ENCODE data around the gene SSH2. TPM values are rescaled to one million over a fixed set of nuclear protein-coding genes. Genes with fewer than 3 reads are reported as not detected.
"Not testable (repeated sequence)": the region's sequence is repeated elsewhere in the genome, so short reads cannot be mapped to it uniquely, and the experiment has no call there.

Gene SSH2
- total RNA-seq, 2 experiments from 2014 or later, result 39.4 to 73.9 TPM

DNA sequence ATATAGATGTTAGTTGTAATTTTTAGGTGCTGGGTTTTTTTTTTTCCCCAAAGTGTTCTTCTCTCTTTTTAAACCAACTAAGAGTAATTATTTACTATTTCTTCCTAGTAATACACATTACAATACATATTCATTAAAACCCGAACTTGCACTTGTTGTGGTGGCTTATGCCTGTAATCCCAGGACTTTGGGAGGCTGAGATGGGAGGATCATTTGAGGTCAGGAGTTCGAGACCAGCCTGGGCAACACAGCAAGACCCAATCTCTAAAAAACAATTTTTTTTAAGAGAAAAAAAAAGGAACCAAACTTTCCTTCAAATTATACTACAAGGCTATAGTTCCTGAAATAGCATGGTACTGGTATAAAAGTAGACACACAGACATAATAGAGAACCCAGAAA is 15.3 kb upstream of the SSH2 start:
- H3K27ac ChIP-seq (ENCODE audit: low read depth, low read length, poor library complexity, severe bottlenecking), result no peak overlapping the region
- no peaks in the 10 kb centered on the region for H4K20me1 ChIP-seq (ENCODE audit: insufficient read depth, low read length)
- ChIA-PET POLR2A (interaction anchor here (0.7 kb wide), 1 partner anchor 102 kb away, joined by 3 read pairs; no protein-coding TSS in a partner anchor), CTCF (ENCODE audit: unreplicated experiment) (no interaction called here)
- intact Hi-C loops (cut with micrococcal nuclease; ENCODE audit: unreplicated experiment), result no loop called here
- peaks cover 12% of the 10 kb centered on the region for H3K4me1 ChIP-seq (ENCODE audit: insufficient read depth, low read length, poor library complexity, severe bottlenecking)
- H3K4me3 ChIP-seq (ENCODE audit: low read depth, low read length, poor library complexity, severe bottlenecking), result no peak overlapping the region
- no peaks in the 10 kb centered on the region for H3K36me3 ChIP-seq (ENCODE audit: insufficient read depth, low read length)
- no peaks in the 10 kb centered on the region for H3K9me2 ChIP-seq (ENCODE audit: insufficient read depth, low read length)
- H3K4me2 ChIP-seq (ENCODE audit: low read length), result no peak overlapping the region
- BruUV-seq (replicated peaks), result no TSS peak
- DNase-seq (ENCODE audit: low spot score), result no peak
- H3K9me3 ChIP-seq (ENCODE audit: low read length), result no peaks in the 10 kb centered on the region
- no peak overlapping the region for H2AFZ ChIP-seq (ENCODE audit: low read length)
- H3K79me2 ChIP-seq (ENCODE audit: insufficient read depth, low read depth, low read length), result no peaks in the 10 kb centered on the region
- TF ChIP-seq EZH2phosphoT487 (IDR thresholded peaks at IDR 0.05; ENCODE audit: borderline replicate concordance, low read depth, low read length), result no peak
- TF ChIP-seq, protein P1, sequence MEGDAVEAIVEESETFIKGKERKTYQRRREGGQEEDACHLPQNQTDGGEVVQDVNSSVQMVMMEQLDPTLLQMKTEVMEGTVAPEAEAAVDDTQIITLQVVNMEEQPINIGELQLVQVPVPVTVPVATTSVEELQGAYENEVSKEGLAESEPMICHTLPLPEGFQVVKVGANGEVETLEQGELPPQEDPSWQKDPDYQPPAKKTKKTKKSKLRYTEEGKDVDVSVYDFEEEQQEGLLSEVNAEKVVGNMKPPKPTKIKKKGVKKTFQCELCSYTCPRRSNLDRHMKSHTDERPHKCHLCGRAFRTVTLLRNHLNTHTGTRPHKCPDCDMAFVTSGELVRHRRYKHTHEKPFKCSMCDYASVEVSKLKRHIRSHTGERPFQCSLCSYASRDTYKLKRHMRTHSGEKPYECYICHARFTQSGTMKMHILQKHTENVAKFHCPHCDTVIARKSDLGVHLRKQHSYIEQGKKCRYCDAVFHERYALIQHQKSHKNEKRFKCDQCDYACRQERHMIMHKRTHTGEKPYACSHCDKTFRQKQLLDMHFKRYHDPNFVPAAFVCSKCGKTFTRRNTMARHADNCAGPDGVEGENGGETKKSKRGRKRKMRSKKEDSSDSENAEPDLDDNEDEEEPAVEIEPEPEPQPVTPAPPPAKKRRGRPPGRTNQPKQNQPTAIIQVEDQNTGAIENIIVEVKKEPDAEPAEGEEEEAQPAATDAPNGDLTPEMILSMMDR (conservative IDR thresholded peaks at IDR 0.05; ENCODE audit: low read length), result no peak

DNA sequence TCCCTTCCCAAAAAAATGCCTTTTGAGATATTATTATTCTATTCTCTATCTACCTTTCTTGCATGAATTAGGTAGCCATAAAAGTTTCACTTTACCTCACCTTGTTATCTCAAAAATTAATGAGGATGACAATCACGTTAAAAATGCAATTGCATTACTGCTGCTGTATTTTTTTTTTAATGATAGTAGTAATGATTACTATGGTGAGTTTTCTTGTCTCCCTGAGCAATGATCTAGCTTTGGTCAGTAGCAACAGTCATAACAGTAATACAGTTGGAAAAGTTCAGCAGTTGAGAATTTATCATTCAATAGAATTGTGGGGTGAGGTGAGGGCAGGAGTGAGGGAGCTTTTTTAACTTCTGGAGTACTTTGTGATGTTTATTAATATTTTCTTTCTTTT is 11.3 kb upstream of the SSH2 start, which contains the start of gene EFCAB5:
Gene EFCAB5 (plus strand): TSS at position 301 of the 400 bp plus-strand sequence. CDS start 163 bp downstream, outside the sequence.
- no peaks in the 10 kb centered on the region for H3K4me1 ChIP-seq (ENCODE audit: insufficient read depth, low read length, poor library complexity, severe bottlenecking)
- H3K4me3 ChIP-seq (ENCODE audit: low read depth, low read length, poor library complexity, severe bottlenecking), result no peak within 1 kb of the TSS
- no peaks in the 10 kb centered on the region for H3K9me2 ChIP-seq (ENCODE audit: insufficient read depth, low read length)
- no peak within 1 kb of the TSS for H3K4me2 ChIP-seq (ENCODE audit: low read length)
- no peaks in the 10 kb centered on the region for H3K36me3 ChIP-seq (ENCODE audit: insufficient read depth, low read length)
- H3K79me2 ChIP-seq (ENCODE audit: insufficient read depth, low read depth, low read length), result no peaks in the 10 kb centered on the region
- DNase-seq (ENCODE audit: low spot score), result no peak
- H3K9me3 ChIP-seq (ENCODE audit: low read length), result no peaks in the 10 kb centered on the region
- H4K20me1 ChIP-seq (ENCODE audit: insufficient read depth, low read length), result no peaks in the 10 kb centered on the region
- TF ChIP-seq, protein P1 (conservative IDR thresholded peaks at IDR 0.05; ENCODE audit: low read length), result no peak
- no peak for TF ChIP-seq EZH2phosphoT487 (IDR thresholded peaks at IDR 0.05; ENCODE audit: borderline replicate concordance, low read depth, low read length)
- BruUV-seq (replicated peaks), result no TSS peak
- CTCF ChIA-PET (ENCODE audit: unreplicated experiment), result no interaction called here
- H3K27ac ChIP-seq (ENCODE audit: low read depth, low read length, poor library complexity, severe bottlenecking), result no peak within 1 kb of the TSS
- H2AFZ ChIP-seq (ENCODE audit: low read length), result no peak within 1 kb of the TSS
- POLR2A ChIA-PET, result interaction anchor here (1.4 kb wide), 1 partner anchor 10 kb away, joined by 8 read pairs; no protein-coding TSS in a partner anchor
- intact Hi-C loops (cut with micrococcal nuclease; ENCODE audit: unreplicated experiment), result no loop called here

DNA sequence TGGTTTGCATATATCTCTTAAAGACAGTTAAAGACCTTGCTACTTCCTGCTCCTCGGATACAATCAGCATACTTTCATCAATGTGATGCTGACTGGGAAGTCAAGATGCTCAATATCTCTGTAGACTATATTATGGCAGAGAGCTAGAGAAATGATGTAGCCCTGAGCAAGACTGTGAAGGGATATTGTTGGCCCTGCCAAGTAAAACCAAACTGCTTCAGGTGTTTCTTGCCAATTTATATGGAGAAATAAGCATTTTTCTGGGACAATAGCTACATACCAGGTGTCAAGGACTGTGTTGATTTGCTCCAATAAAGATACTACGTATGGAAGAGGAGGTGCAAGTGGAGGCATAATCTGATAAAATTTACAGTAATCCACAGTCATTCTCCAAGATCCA is 6.7 kb upstream of the SSH2 start:
- no peak overlapping the region for H3K4me2 ChIP-seq (ENCODE audit: low read length)
- no peaks in the 10 kb centered on the region for H3K36me3 ChIP-seq (ENCODE audit: insufficient read depth, low read length)
- no peak overlapping the region for H2AFZ ChIP-seq (ENCODE audit: low read length)
- intact Hi-C loops (cut with micrococcal nuclease; ENCODE audit: unreplicated experiment), result no loop called here
- no peaks in the 10 kb centered on the region for H3K9me3 ChIP-seq (ENCODE audit: low read length)
- peaks cover 4% of the 10 kb centered on the region for H3K4me1 ChIP-seq (ENCODE audit: insufficient read depth, low read length, poor library complexity, severe bottlenecking)
- H3K9me2 ChIP-seq (ENCODE audit: insufficient read depth, low read length), result no peaks in the 10 kb centered on the region
- TF ChIP-seq, protein P1 (conservative IDR thresholded peaks at IDR 0.05; ENCODE audit: low read length), result no peak
- TF ChIP-seq EZH2phosphoT487 (IDR thresholded peaks at IDR 0.05; ENCODE audit: borderline replicate concordance, low read depth, low read length), result no peak
- no peaks in the 10 kb centered on the region for H3K79me2 ChIP-seq (ENCODE audit: insufficient read depth, low read depth, low read length)
- ChIA-PET POLR2A (interaction anchor here (0.6 to 0.9 kb wide), 2 partner anchors 66 to 77 kb away, joined by 3 to 4 read pairs; no protein-coding TSS in a partner anchor), CTCF (ENCODE audit: unreplicated experiment) (no interaction called here)
- H3K27ac ChIP-seq (ENCODE audit: low read depth, low read length, poor library complexity, severe bottlenecking), result no peak overlapping the region
- BruUV-seq (replicated peaks), result no TSS peak
- H3K4me3 ChIP-seq (ENCODE audit: low read depth, low read length, poor library complexity, severe bottlenecking), result no peak overlapping the region
- H4K20me1 ChIP-seq (ENCODE audit: insufficient read depth, low read length), result no peaks in the 10 kb centered on the region
- DNase-seq (ENCODE audit: low spot score), result no peak

DNA sequence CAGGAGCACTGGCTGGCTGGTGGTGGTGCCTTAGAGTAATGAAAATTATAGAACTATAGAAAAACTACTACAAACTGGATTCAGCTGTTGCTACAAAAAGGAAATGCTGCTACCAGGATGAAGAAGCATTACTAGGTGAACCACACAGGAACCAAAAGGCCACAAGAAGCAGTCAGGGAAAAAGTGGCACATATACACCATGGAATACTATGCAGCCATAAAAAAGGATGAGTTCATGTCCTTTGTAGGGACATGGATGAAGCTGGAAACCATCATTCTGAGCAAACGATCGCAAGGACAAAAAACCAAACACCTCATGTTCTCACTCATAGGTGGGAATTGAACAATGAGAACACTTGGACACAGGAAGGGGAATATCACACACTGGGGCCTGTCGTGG is 5.9 kb upstream of the SSH2 start:
- H3K79me2 ChIP-seq (ENCODE audit: insufficient read depth, low read depth, low read length); H3K4me3 ChIP-seq (ENCODE audit: low read depth, low read length, poor library complexity, severe bottlenecking); H3K4me1 ChIP-seq (ENCODE audit: insufficient read depth, low read length, poor library complexity, severe bottlenecking); H4K20me1 ChIP-seq (ENCODE audit: insufficient read depth, low read length); H3K27ac ChIP-seq (ENCODE audit: low read depth, low read length, poor library complexity, severe bottlenecking); H3K4me2 ChIP-seq (ENCODE audit: low read length); BruUV-seq (replicated peaks); H3K36me3 ChIP-seq (ENCODE audit: insufficient read depth, low read length); DNase-seq (ENCODE audit: low spot score); H3K9me2 ChIP-seq (ENCODE audit: insufficient read depth, low read length); CTCF ChIA-PET (ENCODE audit: unreplicated experiment); intact Hi-C loops (cut with micrococcal nuclease; ENCODE audit: unreplicated experiment); H3K9me3 ChIP-seq (ENCODE audit: low read length); H2AFZ ChIP-seq (ENCODE audit: low read length): not testable (repeated sequence)
- POLR2A ChIA-PET, result interaction anchor here (1.1 kb wide), 1 partner anchor 136 kb away, joined by 3 read pairs; no protein-coding TSS in a partner anchor

Data from OCI-LY7 (cell line).